IMR-90 (cell line): ENCODE measurements around the gene CLCN6. TPM values are rescaled to one million over a fixed set of nuclear protein-coding genes. Genes with fewer than 3 reads are reported as not detected.

Experiments used
- ATAC-seq: fragments of 200-7000 bp; cut with Tn5 transposase; 2 replicates; pipeline ENCODE4 v1.9.1; 2020; ENCODE audit warnings: low read depth, mild to moderate bottlenecking, moderate library complexity
- BruUV-seq: library from RNA; stranded (reverse); fragments of 400-500 nt; replicated peaks from 2 replicates; lab custom pipeline; 2021; lab: Mats Ljungman, UMichigan
- CTCF ChIA-PET: fragments of 300-600 bp; formaldehyde crosslinking; extraction: SDS; loops from one replicate; lab custom pipeline; 2021; ENCODE audit warnings: antibody characterized with exemption; lab: Yijun Ruan, JAX
- POLR2A ChIA-PET: fragments of 300-600 bp; sonication (Branson Sonifier 250); formaldehyde crosslinking; loops from one replicate; lab custom pipeline; 2022; ENCODE audit warnings: antibody characterized with exemption; ENCODE audit not compliant: unreplicated experiment; lab: Charles Lee
- DNase-seq: peaks from one replicate; pipeline ENCODE4 v3.0.0; 2013
- H2AFZ ChIP-seq: replicated peaks from 2 replicates; pipeline ENCODE3; 2013; ENCODE audit warnings: low read length, mild to moderate bottlenecking; ENCODE audit not compliant: poor library complexity
- H2AK5ac ChIP-seq: 2 replicates; pipeline ENCODE4 v1.6.1; 2013; ENCODE audit warnings: low read depth, low read length, inconsistent platforms
- H2AK9ac ChIP-seq: replicated peaks from 2 replicates; pipeline ENCODE3; 2013; ENCODE audit warnings: mild to moderate bottlenecking, low read depth, low read length, moderate library complexity; ENCODE audit not compliant: poor library complexity
- H2BK120ac ChIP-seq: 2 replicates; pipeline ENCODE4 v1.6.1; 2013; ENCODE audit warnings: low read depth, low read length, inconsistent platforms
- H2BK15ac ChIP-seq: 3 replicates; pipeline ENCODE4 v1.6.1; 2013; ENCODE audit warnings: low read depth, low read length, inconsistent platforms
- H2BK20ac ChIP-seq: 2 replicates; pipeline ENCODE4 v1.6.1; 2013; ENCODE audit warnings: low read depth, mild to moderate bottlenecking, inconsistent platforms, low read length, moderate library complexity
- H2BK5ac ChIP-seq: 2 replicates; pipeline ENCODE4 v1.6.1; 2013; ENCODE audit warnings: mild to moderate bottlenecking, low read depth, low read length, inconsistent platforms; ENCODE audit not compliant: poor library complexity, severe bottlenecking
- H3K14ac ChIP-seq: replicated peaks from 2 replicates; pipeline ENCODE4 v1.6.1; 2013; ENCODE audit warnings: low read depth, low read length, inconsistent platforms
- H3K18ac ChIP-seq: 2 replicates; pipeline ENCODE4 v1.6.1; 2013; ENCODE audit warnings: low read depth, low read length, control low read depth
- H3K23ac ChIP-seq: 2 replicates; pipeline ENCODE4 v1.6.1; 2013; ENCODE audit warnings: low read depth, low read length, inconsistent platforms
- H3K27ac ChIP-seq: 2 replicates; pipeline ENCODE4 v1.5.1; 2013; ENCODE audit warnings: mild to moderate bottlenecking, control low read depth, low read length; ENCODE audit not compliant: insufficient read depth
- H3K27me3 ChIP-seq: 2 replicates; pipeline ENCODE4 v1.6.1; 2013; ENCODE audit warnings: low read length; ENCODE audit not compliant: control insufficient read depth, insufficient read depth
- H3K36me3 ChIP-seq: 2 replicates; pipeline ENCODE4 v1.6.1; 2013; ENCODE audit warnings: low read length, mixed read lengths; ENCODE audit not compliant: control insufficient read depth, insufficient read depth
- H3K4ac ChIP-seq: 2 replicates; pipeline ENCODE4 v1.6.1; 2013; ENCODE audit warnings: low read depth, low read length, inconsistent platforms
- H3K4me1 ChIP-seq: 2 replicates; pipeline ENCODE4 v1.6.1; 2013; ENCODE audit warnings: low read length, mixed read lengths; ENCODE audit not compliant: control insufficient read depth, insufficient read depth
- H3K4me2 ChIP-seq: 2 replicates; pipeline ENCODE4 v1.6.1; 2013; ENCODE audit warnings: low read depth, mild to moderate bottlenecking, control low read depth, low read length, moderate library complexity
- H3K4me3 ChIP-seq: 2 replicates; pipeline ENCODE4 v1.5.1; 2013; ENCODE audit warnings: low read depth, mild to moderate bottlenecking, control low read depth, low read length, moderate library complexity; ENCODE audit not compliant: insufficient read depth
- H3K56ac ChIP-seq: 2 replicates; pipeline ENCODE4 v1.6.1; 2013; ENCODE audit warnings: low read length, inconsistent platforms; ENCODE audit not compliant: insufficient read depth; ENCODE audit errors: extremely low read depth
- H3K79me1 ChIP-seq, 2 experiments: 2 replicates each; pipeline ENCODE4 v1.6.1; 2013; ENCODE audit warnings: low read length in 2 of 2, inconsistent platforms in 1 of 2, low read depth in 1 of 2
- H3K9ac ChIP-seq: 2 replicates; pipeline ENCODE4 v1.6.1; 2013; ENCODE audit warnings: low read depth, low read length, control low read depth
- H3K9me1 ChIP-seq: 2 replicates; pipeline ENCODE4 v1.6.1; 2013; ENCODE audit warnings: low read length, inconsistent platforms; ENCODE audit not compliant: insufficient read depth
- H3K9me3 ChIP-seq: 2 replicates; pipeline ENCODE4 v1.6.1; 2013; ENCODE audit warnings: low read length; ENCODE audit not compliant: control insufficient read depth, insufficient read depth
- H4K20me1 ChIP-seq: 2 replicates; pipeline ENCODE4 v1.6.1; 2013; ENCODE audit warnings: low read length, inconsistent platforms; ENCODE audit not compliant: insufficient read depth
- H4K5ac ChIP-seq: 2 replicates; pipeline ENCODE4 v1.6.1; 2013; ENCODE audit warnings: mild to moderate bottlenecking, low read depth, low read length, control low read depth
- H4K8ac ChIP-seq, 2 experiments: 2 replicates each; pipeline ENCODE4 v1.6.1; 2013; ENCODE audit warnings: low read depth in 2 of 2, low read length in 2 of 2, control low read depth in 1 of 2, inconsistent platforms in 1 of 2
- H4K91ac ChIP-seq: 2 replicates; pipeline ENCODE4 v1.6.1; 2013; ENCODE audit warnings: low read depth, low read length, inconsistent platforms; ENCODE audit not compliant: insufficient read depth
- CEBPB ChIP-seq: IDR thresholded peaks from 2 replicates; pipeline ENCODE4 v1.6.1; 2012; ENCODE audit warnings: low read depth, low read length, improper control_type of control experiment
- FOS ChIP-seq: fragments of 150-350 bp; IDR thresholded peaks from 2 replicates; pipeline ENCODE4 v1.6.1; 2016; ENCODE audit warnings: low read depth, low read length
- MAFK ChIP-seq: IDR thresholded peaks from 2 replicates; pipeline ENCODE4 v1.6.1; 2012; ENCODE audit warnings: low read depth, low read length, improper control_type of control experiment
- MAZ ChIP-seq: IDR thresholded peaks from 2 replicates; pipeline ENCODE4 v1.6.1; 2012; ENCODE audit warnings: low read depth, mild to moderate bottlenecking, low read length, improper control_type of control experiment, moderate library complexity, borderline replicate concordance
- NFE2L2 ChIP-seq: fragments of 150-350 bp; IDR thresholded peaks from 2 replicates; pipeline ENCODE4 v1.6.1; 2016; ENCODE audit warnings: low read depth, mild to moderate bottlenecking, low read length
- USF2 ChIP-seq: fragments of 150-350 bp; IDR thresholded peaks from 2 replicates; pipeline ENCODE4 v1.6.1; 2017; ENCODE audit warnings: mild to moderate bottlenecking, antibody characterized with exemption, low read length, low read depth
- WGBS, 2 experiments: methylation state at CpG; one replicate each; pipeline versions ENCODE4 v1.1.5 to v1.1.7; 2013; ENCODE audit warnings: missing lambda C conversion rate in 2 of 2; ENCODE audit not compliant: insufficient read length in 1 of 2; ENCODE audit errors: extremely low coverage in 2 of 2; 5-methylcytosine and 5-hydroxymethylcytosine counted together
- dilution Hi-C: fragments of 300-500 bp; cut with HindIII; formaldehyde crosslinking; loops from one replicate; pipeline ENCODE4 v1.14.3; 2018; ENCODE audit warnings: low sequenced_read_pairs; ENCODE audit not compliant: unreplicated experiment
- in situ Hi-C: fragments of 300-500 bp; cut with MboI; formaldehyde crosslinking; loops from 3 replicates; pipeline ENCODE4 v1.14.3; 2019; ENCODE audit warnings: low sequenced_read_pairs, inconsistent platforms, mixed read lengths
- intact Hi-C: fragments of 100-400 bp; cut with micrococcal nuclease; formaldehyde crosslinking; loops from 2 replicates; pipeline ENCODE4 v1.10.0; 2022
- polyA plus RNA-seq, 3 experiments: library from polyadenylated mRNA; depleted of rRNA; stranded (reverse); fragments of >200 nt; gene quantifications; 2 replicates each; pipeline ENCODE4 v1.2.3, GENCODE V29; 2012; ENCODE audit warnings: low replicate concordance in 1 of 3
- total RNA-seq: library from RNA; depleted of rRNA; stranded (reverse); fragments of >200 nt; gene quantifications from 2 replicates; pipeline ENCODE4 v1.2.3, GENCODE V29; 2012

CLCN6 gene
- total and polyA plus RNA-seq, 2 of the 4 experiments (the other 2 are of a cell fraction) = 4.1 to 10.6 TPM

DNA sequence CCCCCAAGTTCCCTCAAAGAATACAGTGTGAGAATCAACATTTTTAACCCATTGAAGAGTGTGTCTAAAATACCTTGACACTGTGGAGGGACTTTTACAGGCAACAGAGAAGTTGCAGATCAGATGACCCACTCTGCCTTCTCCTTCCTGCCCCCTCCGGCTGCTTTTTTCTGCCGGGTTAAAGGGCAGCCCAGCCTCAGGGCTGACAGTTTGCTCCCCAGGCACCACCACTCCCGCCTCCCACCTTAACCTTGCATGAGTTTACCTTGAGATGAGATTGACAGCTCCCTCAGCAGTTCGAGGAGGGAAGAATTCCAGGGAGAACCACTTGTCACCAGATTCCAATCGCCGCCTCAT lies 3.4 kb upstream of the CLCN6 start:
- dilution Hi-C loops (no loop called here), intact Hi-C loops (loop anchor here (2.0 to 5.0 kb wide), 2 partner anchors 66 to 120 kb away; partner anchors contain the start of genes AGTRAP and MAD2L2), in situ Hi-C loops (no loop called here)
- peak overlapping the region; percentile 96; the same call in 1 of the 2 replicates for H2AK5ac ChIP-seq
- peaks cover 9 to 54% of the 10 kb centered on the region in 2 experiments; a peak in 3 of 4 replicates for H3K79me1 ChIP-seq
- H2BK120ac ChIP-seq = peak overlapping the region; percentile 15; the same call in 1 of the 2 replicates
- H2AFZ ChIP-seq = peak overlapping the region; percentile 92
- H4K20me1 ChIP-seq = no peaks in the 10 kb centered on the region; the same call in 1 of the 2 replicates
- H3K18ac ChIP-seq = peak overlapping the region; percentile 74
- peak overlapping the region; percentile 89 for H3K4me2 ChIP-seq
- peak overlapping the region; percentile 95 for H2AK9ac ChIP-seq
- POLR2A ChIA-PET = no interaction called here
- no peak overlapping the region for H2BK20ac ChIP-seq
- 0 out of 2 replicates have a peak overlapping the region, but pooled peaks have one; percentile 34 for H3K56ac ChIP-seq
- DNase-seq (peak; percentile 7), ATAC-seq (no peak)
- no peaks in the 10 kb centered on the region for H3K27me3 ChIP-seq
- H3K27ac ChIP-seq = peak overlapping the region; percentile 63
- peak; percentile 35; the same call in 1 of the 2 replicates for TF ChIP-seq USF2
- no peak for TF ChIP-seq MAFK
- peak; percentile 68; the same call in 1 of the 2 replicates for TF ChIP-seq MAZ
- TF ChIP-seq NFE2L2 = no peak
- TF ChIP-seq CEBPB = no peak
- no peak for TF ChIP-seq FOS
- CTCF ChIA-PET = interaction anchor here (1.0 kb wide), 1 partner anchor 15 kb away, joined by 3 read pairs; no protein-coding TSS in a partner anchor
- peak overlapping the region; percentile 76 for H2BK5ac ChIP-seq
- peaks cover 13% of the 10 kb centered on the region for H3K4me1 ChIP-seq
- peak overlapping the region; percentile 60 for H3K9ac ChIP-seq
- no TSS peak for BruUV-seq
- H3K14ac ChIP-seq = peak overlapping the region; percentile 55
- H3K9me1 ChIP-seq = peaks cover 3% of the 10 kb centered on the region; the same call in 1 of the 2 replicates
- H3K4me3 ChIP-seq = peak overlapping the region; percentile 53
- H3K36me3 ChIP-seq = peaks cover 17% of the 10 kb centered on the region
- WGBS, 2 experiments = 40% methylated on average over 1 of the region's 6 CpGs; no CpG with 5 or more reads in 1 of the 2 experiments
- peak overlapping the region; percentile 84 for H3K4ac ChIP-seq
- peak overlapping the region; percentile 19 to 81; a peak in 3 of 4 replicates for H4K8ac ChIP-seq
- no peaks in the 10 kb centered on the region for H3K9me3 ChIP-seq
- peak overlapping the region; percentile 73 for H3K23ac ChIP-seq
- H4K91ac ChIP-seq = peak overlapping the region; percentile 70; the same call in 1 of the 2 replicates
- peak overlapping the region; percentile 87 for H4K5ac ChIP-seq
- H2BK15ac ChIP-seq = no peak overlapping the region
